ENCODE measurements around the gene KCNN3. TPM values are rescaled to one million over a fixed set of nuclear protein-coding genes. Genes with fewer than 3 reads are reported as not detected.
A peak's percentile ranks its signal among the peaks of the same experiment; 100 is the strongest.

KCNN3 gene
- total RNA-seq, 4 donors from 2014 or later, result 5.0 to 30.0 (median 20.8) TPM

GRCh38 chr1:154743526-154744036, 126.5 kb downstream of the KCNN3 start:
- intact Hi-C loops (cut with DNase I; ENCODE audit: low total_unique reads) (loop anchor here (2.0 to 10.0 kb wide), 2 partner anchors 75 to 179 kb away; partner anchors contain the start of gene CHRNB2), in situ Hi-C loops (cut with MboI; ENCODE audit: low sequenced_read_pairs in 4 of 4) (no loop called here)
- no peak for ATAC-seq
- Histone ChIP-seq H3K36me3 (no peaks in the 10 kb centered on the region), H3K27me3 (no peaks in the 10 kb centered on the region), H3K27ac (no peak overlapping the region), H3K4me1 (peaks cover 29 to 40% of the 10 kb centered on the region in 2 donors), H3K9me3 (no peaks in the 10 kb centered on the region), H3K4me3 (no peak overlapping the region)
- DNase-seq, result no peak
- TF ChIP-seq POLR2A (IDR thresholded peaks at IDR 0.05) (no peak), CTCF (IDR thresholded peaks at IDR 0.05 in 4 of 5, conservative IDR thresholded peaks at IDR 0.05 in 1 of 5) (no peak)

GRCh38 chr1:154742606-154743005, 127.5 kb downstream of the KCNN3 start:
- peak in 1 of 2 donors; percentile 31 for ATAC-seq
- intact Hi-C loops (cut with DNase I; ENCODE audit: low total_unique reads), result loop anchor here (2.0 to 10.0 kb wide), 2 partner anchors 74 to 178 kb away; partner anchors contain the start of gene CHRNB2
- H3K4me1 ChIP-seq, result peaks cover 29 to 40% of the 10 kb centered on the region in 2 donors
- no peaks in the 10 kb centered on the region for H3K9me3 ChIP-seq
- in situ Hi-C loops (cut with MboI; ENCODE audit: low sequenced_read_pairs in 4 of 4), result no loop called here
- H3K27me3 ChIP-seq, result no peaks in the 10 kb centered on the region
- DNase-seq, result no peak
- TF ChIP-seq CTCF (IDR thresholded peaks at IDR 0.05 in 4 of 5, conservative IDR thresholded peaks at IDR 0.05 in 1 of 5), result no peak
- TF ChIP-seq POLR2A (IDR thresholded peaks at IDR 0.05), result no peak
- peak overlapping the region in 3 of 4 donors; percentile 68 to 81 (median 76) for H3K27ac ChIP-seq
- H3K4me3 ChIP-seq, result no peak overlapping the region
- H3K36me3 ChIP-seq, result no peaks in the 10 kb centered on the region

GRCh38 chr1:154741741-154742495, 128.2 kb downstream of the KCNN3 start:
- Histone ChIP-seq H3K27ac (peak overlapping the region; percentile 35 to 81 (median 72)), H3K4me1 (peaks cover 29 to 40% of the 10 kb centered on the region in 2 donors), H3K4me3 (no peak overlapping the region), H3K36me3 (no peaks in the 10 kb centered on the region), H3K9me3 (no peaks in the 10 kb centered on the region), H3K27me3 (no peaks in the 10 kb centered on the region)
- peak in 1 of 2 donors; percentile 34 for DNase-seq
- in situ Hi-C loops (cut with MboI; ENCODE audit: low sequenced_read_pairs in 4 of 4), result no loop called here
- intact Hi-C loops (cut with DNase I; ENCODE audit: low total_unique reads), result loop anchor here (2.0 to 10.0 kb wide), 2 partner anchors 73 to 177 kb away; partner anchors contain the start of gene CHRNB2
- ATAC-seq, result peak; percentile 21 to 37
- TF ChIP-seq CTCF (IDR thresholded peaks at IDR 0.05 in 4 of 5, conservative IDR thresholded peaks at IDR 0.05 in 1 of 5) (peak; percentile 27 to 51 (median 33)), POLR2A (IDR thresholded peaks at IDR 0.05) (no peak)

- no peaks in the 10 kb centered on the region for H3K36me3 ChIP-seq
- in situ Hi-C loops (cut with MboI; ENCODE audit: low sequenced_read_pairs in 4 of 4), result no loop called here
- intact Hi-C loops (cut with DNase I; ENCODE audit: low total_unique reads), result loop anchor here (10.0 kb wide), 1 partner anchor 177 kb away; the partner anchor contains the start of gene CHRNB2
- H3K27me3 ChIP-seq, result no peaks in the 10 kb centered on the region
- ATAC-seq (peak; percentile 72 to 86), DNase-seq (no peak)
- H3K9me3 ChIP-seq, result no peaks in the 10 kb centered on the region
- TF ChIP-seq POLR2A (IDR thresholded peaks at IDR 0.05) (no peak), CTCF (IDR thresholded peaks at IDR 0.05 in 4 of 5, conservative IDR thresholded peaks at IDR 0.05 in 1 of 5) (no peak)
- peaks cover 29 to 40% of the 10 kb centered on the region in 2 donors for H3K4me1 ChIP-seq
- H3K4me3 ChIP-seq, result no peak overlapping the region
- peak overlapping the region; percentile 35 to 81 (median 72) for H3K27ac ChIP-seq
Observed at GRCh38 chr1:154741327-154741726, 128.8 kb downstream of the KCNN3 start.
